Cardiac fibroblast (primary cell): ENCODE results near the gene NEURL1B.

Experiments used
- DNase-seq, 2 donors: peaks; one replicate each; pipeline versions ENCODE4 v3.0.0 to v3.0.0-alpha.2; 2010; ENCODE audit warnings: low read depth in 2 of 2
- H3K4me3 ChIP-seq, 2 donors: replicated peaks in 1 of 2; 1 replicate in 1 of 2; 2 replicates in 1 of 2; pipeline ENCODE4 v1.5.1; 2011; ENCODE audit warnings: low read depth in 2 of 2, low read length in 2 of 2, mild to moderate bottlenecking in 2 of 2, moderate library complexity in 1 of 2
- CTCF ChIP-seq: IDR thresholded peaks from one replicate; pipeline ENCODE4 v1.5.1; 2011; ENCODE audit warnings: low read depth, mild to moderate bottlenecking, low read length, inconsistent platforms

Gene NEURL1B

GRCh38 chr5:172740428-172741205 is 99.6 kb downstream of the NEURL1B start:
- H3K4me3 ChIP-seq, result no peak overlapping the region
- DNase-seq, result peak; percentile 91 to 96
- TF ChIP-seq CTCF, result no peak
